Measurements from ENCODE around the gene PGAP1.

The PGAP1 gene

DNA sequence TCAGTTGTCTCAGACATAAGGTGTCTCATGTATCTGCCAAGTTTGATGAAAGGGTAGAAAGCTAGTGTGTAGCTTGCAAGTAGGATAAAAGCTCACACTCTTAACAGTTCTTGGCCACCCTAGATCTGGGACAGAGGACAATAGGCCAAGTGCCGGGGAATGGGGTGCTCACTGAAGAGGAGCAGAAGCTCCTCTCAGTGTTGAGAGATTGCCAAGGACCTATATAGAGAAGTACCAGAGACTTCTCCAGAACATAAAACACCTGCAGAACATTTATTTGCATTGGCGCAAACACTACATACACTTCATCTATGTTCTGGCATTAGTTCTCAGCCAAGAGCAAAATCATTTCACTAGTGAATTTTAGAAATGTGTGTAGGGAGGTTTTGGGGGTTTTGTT is 124.1 kb downstream of the PGAP1 start:
- FAIRE-seq, result no peak
- no peak for DNase-seq (ENCODE audit: low spot score)

DNA sequence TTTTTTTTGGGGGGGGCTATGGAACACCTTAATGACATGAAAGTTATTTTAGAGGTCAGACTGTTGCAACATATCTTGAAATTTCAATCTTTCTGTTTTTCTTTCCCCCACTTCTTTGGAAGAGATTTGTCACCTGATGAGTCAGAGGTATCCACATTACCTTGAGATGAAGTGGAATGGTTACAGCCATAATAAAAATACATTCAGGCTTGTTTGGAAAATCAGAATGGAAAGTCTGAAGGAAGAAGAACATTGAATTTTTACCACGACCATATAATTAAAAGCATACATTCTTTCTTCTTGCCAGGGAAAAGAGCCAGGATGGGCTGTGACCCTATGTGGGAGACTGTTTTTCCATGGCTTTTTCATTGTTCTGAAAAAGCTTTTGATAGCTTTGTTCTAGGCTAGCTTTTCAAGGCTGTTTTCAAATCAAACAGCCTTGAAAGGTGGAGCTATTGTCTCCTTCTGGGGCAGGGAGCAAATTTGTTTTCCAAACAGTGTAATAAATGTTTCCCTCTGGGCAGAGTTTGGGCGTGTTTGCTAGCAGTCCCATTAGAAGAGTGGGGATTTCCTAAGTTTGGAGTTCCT is 124.7 kb downstream of the PGAP1 start:
- DNase-seq (ENCODE audit: low spot score) (no peak), FAIRE-seq (no peak)

DNA sequence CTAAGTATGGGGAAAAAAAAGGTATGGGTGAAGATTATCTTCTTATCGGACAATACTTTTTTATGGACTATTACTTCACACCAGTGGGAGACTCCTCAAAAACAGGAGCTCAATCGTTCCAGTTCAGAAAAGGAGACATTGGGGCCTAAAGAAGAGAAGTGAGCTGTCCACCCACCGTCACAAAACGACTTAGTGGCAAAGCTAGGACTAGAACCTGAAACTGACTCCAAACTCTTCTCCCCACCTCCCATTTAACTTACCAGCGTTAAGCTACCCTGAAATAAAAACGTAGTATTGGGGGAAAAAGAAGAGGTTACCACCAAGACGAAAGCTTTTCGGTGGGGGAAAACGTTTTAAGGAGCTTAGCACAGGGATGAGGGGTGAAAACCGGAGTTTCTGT is 127.5 kb downstream of the PGAP1 start:
- FAIRE-seq, result no peak

DNA sequence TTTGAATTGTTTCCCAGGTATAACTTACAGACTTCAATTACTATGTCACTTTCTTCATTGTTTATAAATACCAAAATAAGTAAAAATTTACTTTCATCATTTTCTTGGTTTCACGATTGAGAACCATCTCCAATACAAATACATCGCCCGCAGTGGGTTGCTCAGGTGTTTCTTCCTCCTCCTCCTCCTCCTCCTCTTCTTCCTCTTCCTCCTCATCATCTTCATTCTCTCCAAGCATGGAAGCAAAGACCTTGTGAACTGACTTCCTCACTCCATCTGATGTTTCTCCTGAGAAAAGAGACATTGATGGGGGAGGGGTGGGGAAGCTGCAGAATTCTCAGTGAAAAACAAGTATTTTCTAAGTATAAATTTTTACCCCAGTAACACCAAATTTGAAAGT is 133.6 kb downstream of the PGAP1 start:
- no peak for FAIRE-seq
- DNase-seq (ENCODE audit: low spot score), result no peak

More for the DNA sequence above, 127.5 kb downstream of the PGAP1 start:
- no peak for DNase-seq (ENCODE audit: low spot score)

DNA sequence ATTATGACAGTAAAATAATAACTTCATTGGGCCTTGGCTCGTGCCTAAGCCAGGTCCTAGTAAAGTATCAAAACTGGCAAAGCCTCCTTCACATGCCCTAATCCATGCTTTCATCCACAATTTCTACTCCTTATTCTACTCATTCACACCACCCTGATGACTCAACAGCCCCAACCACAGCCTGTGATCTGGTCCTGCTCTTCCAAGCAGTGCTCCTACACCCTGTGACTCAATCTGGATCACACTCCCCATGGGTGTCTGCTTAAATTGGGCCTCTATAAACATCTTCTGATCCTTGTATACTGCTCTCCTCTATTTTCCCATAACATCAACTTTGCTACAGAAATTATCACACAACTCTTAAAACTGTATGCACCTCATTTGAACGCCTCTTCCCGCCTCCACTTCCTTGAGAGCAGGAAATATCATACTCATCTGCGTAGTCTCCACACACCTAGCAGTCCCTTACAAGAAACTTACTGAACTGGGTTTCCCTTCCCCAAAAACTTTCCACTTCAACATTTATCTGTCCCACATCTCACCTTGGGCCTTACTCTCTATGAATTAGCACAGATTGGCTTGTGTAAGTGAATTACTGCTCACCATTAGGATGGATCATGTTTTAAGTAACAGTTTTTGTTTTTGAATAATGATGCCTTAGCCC is 142.9 kb downstream of the PGAP1 start:
- FAIRE-seq (no peak), DNase-seq (ENCODE audit: low spot score) (no peak)

All from urothelium cell line (cell line).